Activated naive CD4-positive, alpha-beta T cell treated with anti-CD3 and anti-CD28 coated beads, Interleukin-2, amount 50 U/mL, for 16 hours (primary cell): ENCODE measurements around the gene HOTAIR.

Experiments used
- DNase-seq: peaks from one replicate; pipeline ENCODE4 v3.0.0-alpha.2; 2020

HOTAIR gene

DNA sequence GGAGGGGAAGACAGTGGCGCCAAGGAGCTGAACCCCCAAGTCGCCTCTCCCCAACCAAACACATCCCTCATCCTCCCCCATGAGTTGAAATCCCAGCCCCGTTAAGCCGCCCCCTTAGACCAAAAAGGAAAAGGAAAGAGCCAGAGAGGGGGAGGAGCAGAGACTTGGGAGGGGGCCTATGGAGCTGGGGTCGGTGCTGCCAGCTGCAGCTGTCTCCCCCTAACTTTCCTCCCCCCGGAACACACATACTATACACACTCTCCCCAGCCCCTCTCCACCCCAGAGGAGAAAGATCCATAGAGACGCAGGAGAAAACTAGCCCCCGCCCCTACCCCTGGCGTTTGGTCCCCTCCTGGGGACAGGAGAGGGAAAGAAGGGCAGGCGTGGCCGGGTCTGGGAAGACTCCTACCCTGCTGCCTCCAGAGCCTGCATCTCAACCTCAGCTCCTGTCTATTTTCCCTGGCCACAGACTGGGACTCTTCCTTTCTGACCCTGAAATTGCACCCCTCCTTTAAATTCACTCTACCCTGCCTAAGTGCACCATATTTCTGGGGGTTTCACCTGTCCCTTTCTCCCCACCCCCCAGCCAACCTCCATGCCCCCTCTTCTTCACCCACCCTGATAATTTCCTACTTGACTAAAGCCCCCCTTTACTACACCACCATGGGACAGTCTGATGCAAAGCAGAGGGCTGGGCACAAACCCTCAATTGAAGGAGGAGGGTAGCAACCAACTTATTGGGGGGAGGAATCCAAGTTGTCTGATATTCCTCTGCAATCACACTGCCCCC is 23.6 kb upstream of the HOTAIR start:
- no peak for DNase-seq

GRCh38 chr12:53997204-53998109 is 22.7 kb upstream of the HOTAIR start:
- DNase-seq, result no peak

- DNase-seq, result no peak
These were observed 21.8 kb upstream of the HOTAIR start for GRCh38 chr12:53996240-53997203.

- DNase-seq, result no peak
These were observed 20.9 kb upstream of the HOTAIR start for GRCh38 chr12:53995378-53996239.

DNA sequence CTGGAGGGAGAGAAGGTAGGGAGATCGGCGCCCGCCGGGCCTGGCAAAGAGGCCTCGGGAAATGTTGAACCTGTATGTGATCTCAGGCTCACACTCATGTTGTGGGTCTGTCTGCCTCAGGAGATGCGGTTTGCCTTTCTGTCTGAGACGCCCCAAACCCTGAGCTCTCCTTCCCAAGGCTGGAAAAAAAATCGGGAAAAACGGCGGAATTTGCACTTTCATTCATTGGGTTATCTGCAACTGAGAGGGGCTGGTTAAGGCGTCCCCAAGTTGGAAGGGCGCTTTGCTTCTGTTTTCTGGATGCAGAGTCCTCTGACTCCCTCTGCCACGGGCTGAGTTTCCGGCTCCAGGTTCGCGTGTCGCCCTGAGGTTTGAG is 20.2 kb upstream of the HOTAIR start:
- DNase-seq, result no peak

GRCh38 chr12:53994264-53995001 is 19.7 kb upstream of the HOTAIR start:
- DNase-seq, result no peak

DNA sequence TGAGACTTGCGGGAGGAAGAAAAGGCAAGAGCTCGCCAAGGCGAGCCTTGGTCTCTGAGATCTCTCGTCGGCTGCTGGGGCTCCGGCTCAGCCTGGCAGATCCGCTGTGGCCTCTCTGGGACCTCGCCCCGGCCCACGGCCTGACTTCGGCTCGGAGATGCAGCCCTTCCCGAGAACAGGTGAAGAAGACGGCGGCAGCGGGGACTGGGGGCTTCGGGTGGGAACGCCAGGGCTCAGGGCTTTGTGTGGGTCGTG is 19.2 kb upstream of the HOTAIR start:
- DNase-seq, result no peak

- no peak for DNase-seq
These were observed 18.6 kb upstream of the HOTAIR start for GRCh38 chr12:53993162-53994008.

DNA sequence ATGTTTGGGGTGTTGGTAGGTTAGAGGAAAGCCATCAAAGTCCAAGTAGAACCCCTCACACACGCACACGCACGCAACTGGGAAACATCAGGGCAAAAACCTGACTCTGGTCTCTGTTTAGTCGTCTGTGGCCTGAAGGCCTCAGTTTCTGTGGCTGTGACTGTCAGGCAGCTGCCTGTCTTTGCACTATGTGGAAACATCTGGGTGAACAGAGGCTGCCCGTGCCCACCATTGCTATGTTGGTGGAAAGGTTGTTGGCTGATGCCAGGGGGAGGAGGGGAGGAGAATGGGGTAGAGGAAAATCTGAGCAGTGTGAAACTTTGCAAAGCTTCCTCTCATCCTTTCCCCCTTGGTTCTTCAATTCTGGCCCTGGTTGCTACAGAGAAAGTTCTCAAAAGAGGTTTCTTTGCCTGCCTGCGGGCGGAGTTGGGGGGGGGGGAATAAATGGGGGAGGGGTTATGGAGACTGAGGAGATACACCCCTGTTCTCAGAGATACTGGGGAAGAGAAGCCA is 17.7 kb upstream of the HOTAIR start:
- no peak for DNase-seq

DNA sequence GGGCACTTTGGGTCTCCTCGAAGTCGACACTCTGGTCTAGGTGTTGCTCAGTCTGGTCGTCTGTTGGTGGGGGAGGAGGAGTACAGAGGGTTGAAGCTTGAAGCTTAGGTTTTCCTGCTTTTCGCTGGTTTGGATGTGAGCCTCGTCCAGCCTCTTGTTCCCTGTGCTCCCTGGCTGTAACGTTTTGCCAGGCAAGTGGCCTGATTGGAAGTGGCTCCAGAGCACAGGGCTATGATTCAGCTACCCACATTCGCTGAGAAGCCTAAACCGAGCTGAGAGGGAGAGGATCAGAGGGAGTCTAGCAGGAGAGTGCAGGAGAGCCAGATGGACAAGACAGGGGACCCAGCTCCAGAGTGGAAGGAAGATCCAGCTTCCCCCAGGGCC is 16.3 kb upstream of the HOTAIR start:
- DNase-seq, result no peak

DNA sequence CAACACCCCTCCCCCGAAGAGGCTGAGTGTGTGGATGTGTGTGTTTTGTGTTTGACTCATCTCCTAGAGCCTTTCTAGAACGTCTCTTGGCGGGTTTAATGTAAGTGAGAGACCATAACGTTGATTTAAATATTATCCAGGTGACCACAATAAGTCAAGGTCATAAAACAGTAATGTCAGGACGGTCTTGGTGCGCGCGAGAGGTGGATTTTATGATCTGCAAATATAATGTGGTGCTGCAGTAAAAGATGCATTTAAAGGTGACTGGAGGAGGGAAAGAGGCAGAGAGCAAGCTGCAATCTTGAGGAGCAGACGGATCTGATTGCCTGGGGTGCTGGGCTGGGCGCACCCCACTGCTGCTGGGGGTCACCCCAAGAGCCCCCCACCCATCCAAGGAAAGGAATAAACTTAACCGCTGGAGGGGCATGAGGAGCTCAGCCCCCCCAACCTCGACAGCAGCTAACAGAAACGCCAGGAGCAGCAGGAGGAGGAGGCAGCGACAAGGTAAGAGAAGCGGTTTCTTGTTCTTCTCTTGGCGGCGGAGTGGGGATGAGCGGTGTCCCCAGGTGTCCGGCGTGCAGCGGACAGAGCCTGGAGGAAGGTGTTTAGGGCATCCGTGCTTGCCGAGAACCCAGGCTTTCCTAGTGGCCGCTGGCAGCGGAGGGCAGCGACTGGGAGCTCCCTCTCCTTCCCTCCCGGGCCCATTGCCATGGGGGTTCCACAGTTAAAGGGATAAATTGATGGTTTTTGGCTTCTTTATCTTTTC is 15.7 kb upstream of the HOTAIR start:
- DNase-seq, result no peak

DNA sequence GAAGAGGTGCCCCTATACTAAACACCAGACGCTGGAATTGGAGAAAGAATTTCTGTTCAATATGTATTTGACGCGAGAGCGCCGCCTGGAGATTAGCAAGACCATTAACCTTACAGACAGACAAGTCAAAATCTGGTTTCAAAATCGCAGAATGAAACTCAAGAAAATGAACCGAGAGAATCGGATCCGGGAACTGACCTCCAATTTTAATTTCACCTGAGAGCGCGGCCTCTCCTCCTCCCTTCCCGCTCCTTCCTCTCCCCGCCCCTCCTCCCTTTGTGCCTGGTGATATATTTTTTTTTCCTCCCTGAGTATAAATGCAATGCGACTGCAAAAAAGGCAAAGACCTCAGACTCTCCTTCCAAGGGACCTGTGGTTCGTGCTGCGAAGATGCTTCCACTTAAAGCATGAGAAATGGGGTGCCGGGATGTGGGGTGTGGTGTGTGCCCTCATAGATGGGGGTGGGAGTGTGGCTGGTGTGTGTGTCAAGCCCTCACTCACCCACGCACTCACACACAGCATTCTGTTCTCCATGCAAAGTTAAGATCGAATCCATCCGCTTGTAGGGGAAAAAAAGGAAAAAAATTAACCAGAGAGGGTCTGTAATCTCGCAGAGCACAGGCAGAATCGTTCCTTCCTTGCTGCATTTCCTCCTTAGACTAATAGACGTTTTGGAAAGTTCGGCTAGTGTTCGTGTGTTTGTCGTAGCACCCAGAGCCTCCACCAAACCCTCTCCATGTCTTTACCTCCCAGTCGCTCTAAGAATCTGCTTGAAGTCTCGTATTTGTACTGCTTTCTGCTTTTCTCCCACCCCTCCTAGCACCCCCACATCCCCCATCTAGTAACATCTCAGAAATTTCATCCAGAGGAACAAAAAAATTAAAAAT is 14.7 kb upstream of the HOTAIR start:
- DNase-seq, result no peak

DNA sequence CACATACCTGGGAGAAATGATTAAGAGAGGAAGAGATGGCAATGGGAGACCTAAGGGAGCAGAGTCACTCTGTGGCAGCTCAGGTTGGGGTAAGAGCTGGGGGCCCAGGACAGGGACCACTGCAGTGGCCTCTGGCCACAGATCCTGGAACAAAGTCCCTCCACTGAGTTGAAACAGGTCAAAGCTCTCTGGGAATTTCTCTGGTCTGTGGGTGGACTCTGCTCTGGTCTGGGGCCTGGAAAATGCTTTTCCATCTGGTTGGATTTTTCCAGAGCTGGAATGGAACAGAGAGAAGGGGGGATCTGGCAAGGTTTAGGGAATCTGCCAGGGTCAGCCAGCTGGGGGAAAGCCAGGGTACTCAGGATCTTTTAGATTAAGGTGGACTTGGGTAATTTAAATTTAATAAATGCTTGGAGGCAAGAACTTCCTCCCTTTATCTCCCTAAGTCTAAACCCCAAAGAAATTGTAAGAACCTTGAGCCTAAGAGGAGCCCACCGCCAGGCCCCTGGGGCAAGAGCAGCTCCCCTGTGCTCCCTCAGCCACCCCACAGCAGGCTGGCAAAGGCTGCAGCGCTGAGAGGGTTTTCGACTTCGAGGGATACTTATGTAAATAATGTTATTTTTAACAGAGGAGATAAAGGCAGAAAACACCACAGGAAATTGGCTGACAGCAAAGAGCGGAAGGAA is 13.9 kb upstream of the HOTAIR start:
- DNase-seq, result no peak

DNA sequence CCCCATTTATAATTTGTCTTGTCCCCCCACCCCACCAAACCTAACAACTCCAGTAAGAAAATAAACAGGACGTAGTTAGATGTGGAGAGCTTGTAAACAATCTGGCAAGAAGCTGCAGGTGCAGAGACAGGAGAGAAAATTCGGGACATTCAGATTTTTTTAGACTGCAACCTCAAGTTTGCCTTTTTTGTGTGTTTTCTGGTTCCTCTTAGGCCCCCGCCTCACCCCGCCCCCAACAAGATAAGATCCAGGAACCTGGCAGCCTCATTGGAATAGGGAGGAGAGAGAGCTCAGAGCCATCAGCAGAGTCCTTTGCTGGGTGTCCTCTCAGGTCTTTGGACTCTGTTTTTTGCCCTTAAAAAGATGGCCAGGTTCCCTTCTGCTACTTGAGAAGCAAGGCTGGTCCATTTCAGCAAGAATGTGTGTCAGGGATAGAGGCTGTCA is 13.1 kb upstream of the HOTAIR start:
- no peak for DNase-seq

- no peak for DNase-seq
These were observed 12.1 kb upstream of the HOTAIR start for GRCh38 chr12:53986686-53987483.

DNA sequence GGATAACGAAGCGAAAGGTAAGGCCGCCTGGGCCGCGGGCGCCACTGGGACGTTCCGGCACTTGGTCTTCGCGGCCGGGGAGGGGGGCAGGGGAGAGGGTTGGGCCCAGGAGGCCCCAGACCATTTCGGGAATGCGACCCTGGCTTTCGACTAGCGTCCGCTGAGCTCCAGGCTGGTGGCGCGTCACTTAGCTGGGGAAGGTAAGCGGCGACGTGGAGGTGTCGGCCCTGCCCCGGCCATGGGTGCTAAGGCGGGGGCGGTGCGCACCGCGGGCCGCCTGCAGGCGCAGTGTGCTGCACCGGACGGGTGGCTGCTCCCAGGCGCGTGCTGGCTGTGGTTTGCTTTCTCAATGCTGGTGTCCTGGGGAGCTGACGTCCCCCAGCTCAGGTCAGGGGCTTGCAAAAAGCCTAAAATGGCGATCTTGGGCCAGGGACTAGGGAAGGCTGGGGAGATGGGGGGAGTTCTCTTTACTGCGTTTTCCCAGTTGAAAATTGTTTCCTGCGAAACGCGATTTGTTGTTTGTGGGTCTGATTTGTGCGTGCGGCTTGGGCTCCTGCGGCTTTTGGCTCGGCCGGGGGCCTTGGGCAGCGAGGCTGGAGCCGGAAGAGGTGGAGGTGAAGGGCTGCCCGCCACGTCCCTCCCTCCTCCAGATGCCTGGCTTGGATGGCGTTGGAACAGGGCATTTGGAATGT is 11.4 kb upstream of the HOTAIR start:
- DNase-seq, result no peak

DNA sequence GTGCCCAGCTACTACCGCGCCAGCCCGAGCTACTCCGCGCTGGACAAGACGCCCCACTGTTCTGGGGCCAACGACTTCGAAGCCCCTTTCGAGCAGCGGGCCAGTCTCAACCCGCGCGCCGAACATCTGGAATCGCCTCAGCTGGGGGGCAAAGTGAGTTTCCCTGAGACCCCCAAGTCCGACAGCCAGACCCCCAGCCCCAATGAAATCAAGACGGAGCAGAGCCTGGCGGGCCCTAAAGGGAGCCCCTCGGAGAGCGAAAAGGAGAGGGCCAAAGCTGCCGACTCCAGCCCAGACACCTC is 10.9 kb upstream of the HOTAIR start:
- no peak for DNase-seq
